GM18868 (cell line): Measurements from ENCODE around the gene LAG3.

Experiments
- ATAC-seq: cut with Tn5 transposase; IDR thresholded peaks from one replicate; pipeline ENCODE4 v1.9.1; 2021; ENCODE audit warnings: mild to moderate bottlenecking, moderate library complexity; ENCODE audit not compliant: unreplicated experiment

LAG3 gene

DNA sequence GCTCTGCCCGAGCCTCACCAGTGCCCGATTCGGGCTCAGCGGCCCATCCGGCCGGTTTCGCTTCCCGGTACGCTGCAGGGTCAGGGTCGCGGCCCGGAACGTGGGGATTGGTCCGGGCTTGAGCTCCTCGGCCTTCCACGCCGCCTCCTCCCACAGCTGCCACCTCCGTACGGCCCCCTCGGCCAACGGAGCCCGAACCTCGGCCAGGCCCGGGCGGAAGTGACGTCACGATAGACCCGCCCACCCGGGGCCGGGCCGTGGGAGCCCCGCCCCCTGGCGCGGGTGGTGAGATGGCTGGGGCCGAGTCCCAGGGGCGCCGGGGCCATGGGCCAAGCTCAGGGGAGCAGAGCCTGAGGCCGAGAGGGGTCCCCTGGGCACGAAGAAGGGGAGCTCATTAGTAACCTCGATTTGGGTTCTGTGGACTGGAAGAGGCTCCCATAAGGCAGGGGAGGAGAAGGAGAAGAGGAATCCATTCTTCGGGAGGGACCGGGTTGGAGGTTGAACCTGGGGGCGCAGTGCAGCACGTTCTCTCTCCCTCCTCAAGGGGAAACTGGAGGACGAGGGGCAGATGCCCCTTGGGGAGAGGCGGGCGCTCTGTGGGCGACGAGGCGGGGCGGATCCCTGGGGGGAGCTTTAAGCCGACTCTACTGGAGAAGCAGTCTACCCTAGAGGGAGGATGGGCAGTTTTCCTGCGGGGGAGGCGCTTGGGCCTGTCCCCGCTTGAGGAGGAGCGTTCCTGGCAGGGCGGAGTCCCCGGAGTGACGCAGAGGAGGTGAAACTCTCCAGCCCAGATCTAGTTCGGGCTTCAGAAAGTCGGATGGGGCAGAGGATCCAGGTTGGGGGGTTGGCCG lies 19.2 kb upstream of the LAG3 start, which contains the start of gene MLF2:
TSS of gene MLF2 (minus strand) at position 221 of the 851 bp plus-strand sequence. CDS start 807 bp downstream, outside the sequence.
- peak; percentile 88 for ATAC-seq

DNA sequence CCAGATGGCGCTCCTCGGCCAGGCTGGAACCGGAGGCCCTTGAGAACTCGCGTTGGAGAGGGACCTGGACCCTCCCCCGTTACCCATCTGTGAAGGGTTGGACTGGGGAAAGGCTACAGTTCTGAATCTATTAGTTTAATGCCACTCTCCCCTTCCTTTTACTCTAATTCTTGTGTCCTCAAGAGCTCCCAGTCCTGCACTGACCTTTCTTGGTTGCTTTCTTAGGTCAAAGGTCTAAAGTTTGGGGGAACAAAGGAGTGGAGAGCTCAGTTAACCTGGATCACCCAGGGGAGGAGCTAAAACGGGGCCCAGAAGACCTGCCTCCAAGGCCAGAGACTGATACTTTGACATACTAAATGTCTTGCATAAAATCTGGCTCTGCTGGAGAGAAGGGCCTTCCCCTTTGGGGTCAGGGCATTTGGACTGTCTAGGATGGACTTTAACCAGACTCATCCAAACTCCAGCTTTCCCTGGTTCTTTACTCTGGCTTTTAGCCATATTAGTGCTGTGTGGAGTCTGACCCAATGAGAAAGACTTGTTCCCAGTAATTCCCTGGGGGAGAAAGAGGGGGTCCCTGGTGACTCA lies 18.5 kb upstream of the LAG3 start:
- ATAC-seq: no peak

DNA sequence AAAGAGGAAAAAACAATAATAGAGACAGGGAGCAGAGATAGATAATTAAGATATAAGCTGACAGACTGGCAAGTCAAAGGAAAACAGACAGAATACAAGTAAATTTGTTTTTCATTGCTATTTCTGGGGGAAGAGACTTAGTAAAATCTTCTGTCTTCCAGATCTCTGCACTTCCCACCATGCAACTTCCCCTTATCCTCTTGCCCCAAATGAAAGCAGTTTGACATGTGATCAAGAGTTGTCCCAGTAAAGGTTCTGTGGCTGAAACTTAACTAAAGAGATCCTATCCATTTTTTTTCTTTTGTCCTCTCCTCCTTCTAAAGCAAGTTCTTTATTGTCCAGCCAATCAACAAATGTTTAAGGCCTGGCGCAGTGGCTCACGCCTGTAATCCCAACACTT lies 17.9 kb upstream of the LAG3 start:
- ATAC-seq: no peak

DNA sequence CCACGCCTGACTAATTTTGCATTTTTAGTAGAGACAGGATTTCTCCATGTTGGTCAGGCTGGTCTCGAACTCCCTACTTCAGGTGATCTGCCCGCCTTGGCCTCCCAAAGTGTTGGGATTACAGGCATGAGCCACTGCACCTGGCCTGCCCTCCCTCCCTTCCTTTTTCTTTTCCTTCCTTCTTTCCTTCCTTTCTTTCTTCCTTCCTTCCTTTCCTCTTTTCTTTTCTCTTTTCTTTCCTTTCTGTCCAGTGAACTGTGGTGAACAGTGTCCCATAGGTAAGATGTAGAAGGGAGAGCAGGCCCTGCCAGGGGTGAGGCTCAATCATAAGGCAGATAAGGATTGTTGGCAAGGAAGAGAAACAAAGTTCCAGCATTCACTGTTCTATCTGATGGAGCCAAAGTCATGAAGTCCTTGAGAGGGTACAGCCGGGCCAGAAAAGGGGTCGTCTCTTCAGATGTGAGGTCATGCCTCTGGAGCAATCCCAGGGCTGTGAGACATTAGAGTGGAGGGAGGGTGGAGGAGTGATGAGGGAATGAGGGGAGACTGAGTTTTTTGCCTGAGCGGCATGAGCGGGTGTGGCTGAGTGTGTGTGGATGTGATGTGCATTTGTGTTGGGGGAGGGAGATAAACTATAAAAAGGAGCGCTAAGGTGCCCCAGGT lies 15.2 kb upstream of the LAG3 start:
- no peak for ATAC-seq

DNA sequence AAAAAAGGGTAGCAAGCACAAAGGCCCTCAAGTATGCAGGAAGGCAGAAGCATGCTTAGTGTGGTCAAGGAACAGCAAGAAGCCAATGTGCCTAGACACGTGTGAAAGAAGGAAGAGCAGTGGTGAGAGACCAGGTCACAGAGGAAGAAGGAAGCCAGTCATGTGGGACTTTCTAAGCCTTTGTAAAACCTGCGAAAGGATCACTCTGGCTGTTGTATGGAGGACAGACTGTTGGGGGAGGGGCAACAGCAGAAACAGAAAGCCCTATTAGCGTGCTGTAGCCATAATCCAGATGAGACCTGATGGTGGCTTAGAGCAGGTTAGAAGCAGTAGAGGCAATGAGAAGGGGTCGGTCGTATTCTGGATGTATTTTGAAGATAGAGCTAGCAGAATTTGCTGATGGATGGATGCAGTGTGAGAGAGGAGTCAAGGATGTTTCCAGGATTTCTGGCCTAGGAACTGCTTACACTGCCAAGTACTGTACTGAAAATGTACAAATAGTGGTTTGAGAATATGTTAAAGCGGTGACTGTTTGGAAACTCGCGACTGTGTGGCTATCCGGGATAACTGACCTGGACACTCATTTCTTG lies 13.7 kb upstream of the LAG3 start:
- no peak for ATAC-seq

DNA sequence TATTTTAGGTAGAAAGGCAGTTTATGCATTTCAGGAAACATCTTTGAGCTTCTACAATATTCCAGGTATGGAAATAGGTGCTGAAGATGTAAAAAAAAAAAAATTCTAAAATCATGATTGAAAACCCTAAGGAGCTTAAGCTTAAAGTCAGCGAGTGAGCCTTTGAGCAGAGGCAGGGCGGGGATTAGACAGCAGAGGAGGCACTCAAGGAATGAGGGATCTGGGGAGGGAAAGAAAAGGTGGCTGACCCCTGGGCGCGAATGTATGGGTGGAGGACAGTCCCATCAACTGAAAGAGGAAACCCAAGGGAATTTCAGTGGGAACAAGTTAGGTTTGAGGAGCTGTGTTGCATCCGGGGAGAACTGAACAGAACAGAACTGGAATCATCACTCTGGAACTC lies 12.6 kb upstream of the LAG3 start:
- no peak for ATAC-seq

DNA sequence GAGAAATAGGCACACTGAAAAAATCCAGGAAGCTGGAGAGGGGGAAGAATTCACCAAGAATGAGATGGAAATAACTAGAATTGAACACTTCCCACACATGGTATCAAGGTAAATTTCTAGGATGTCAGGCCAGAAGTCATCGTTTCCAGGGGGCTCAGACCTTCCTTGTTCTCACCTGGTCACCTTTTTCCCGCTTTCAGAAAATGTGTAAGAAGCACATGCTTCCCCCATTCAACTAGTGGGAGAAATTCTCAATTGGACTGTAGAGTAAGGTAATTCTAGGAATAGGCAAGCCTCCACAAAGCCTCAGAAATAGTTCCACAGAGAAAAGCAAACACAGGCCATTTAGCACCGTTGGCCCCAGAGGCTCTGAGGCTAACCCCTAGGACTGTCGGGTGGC lies 8.9 kb upstream of the LAG3 start:
- no peak for ATAC-seq

DNA sequence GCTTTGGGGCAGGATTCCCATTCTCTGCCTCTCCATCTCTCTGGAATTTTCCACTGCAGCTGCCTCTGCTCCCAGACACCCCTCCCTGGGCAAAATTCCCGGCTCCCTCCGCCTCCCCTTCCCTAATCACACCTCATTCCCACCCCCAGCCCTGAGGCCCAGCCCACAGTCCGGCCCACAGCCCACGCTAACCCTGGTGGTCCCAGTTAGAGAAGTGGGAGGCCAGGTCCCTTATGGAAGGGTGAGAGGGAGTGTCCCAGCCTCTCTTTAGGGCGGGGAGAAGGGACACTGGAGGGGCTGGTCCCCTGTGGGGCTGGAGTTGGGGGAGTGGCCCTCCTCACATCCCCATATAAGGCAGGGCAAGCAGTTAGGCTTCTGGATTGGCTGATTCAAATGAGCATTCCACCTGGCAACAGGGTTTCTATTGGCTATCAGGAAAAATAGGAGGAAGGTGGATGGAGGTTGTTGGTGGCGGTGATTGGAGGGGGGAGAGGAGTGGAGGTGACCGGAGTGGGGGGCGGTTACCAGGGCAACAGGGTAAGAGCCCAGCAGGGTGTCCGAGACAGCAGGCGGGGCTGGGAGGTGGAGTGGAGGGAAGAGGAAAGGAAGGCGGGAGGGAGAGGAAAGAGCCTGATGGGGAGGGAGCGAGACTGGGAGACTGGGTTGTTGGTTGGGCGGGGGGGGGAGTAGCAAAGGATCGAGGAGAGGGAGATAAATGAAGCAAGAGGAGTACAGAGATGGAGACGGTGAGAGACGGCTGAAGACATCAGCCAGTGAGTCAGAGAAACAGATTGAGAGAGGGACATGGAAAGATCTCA lies 8.1 kb upstream of the LAG3 start:
- peak; percentile 83 for ATAC-seq

DNA sequence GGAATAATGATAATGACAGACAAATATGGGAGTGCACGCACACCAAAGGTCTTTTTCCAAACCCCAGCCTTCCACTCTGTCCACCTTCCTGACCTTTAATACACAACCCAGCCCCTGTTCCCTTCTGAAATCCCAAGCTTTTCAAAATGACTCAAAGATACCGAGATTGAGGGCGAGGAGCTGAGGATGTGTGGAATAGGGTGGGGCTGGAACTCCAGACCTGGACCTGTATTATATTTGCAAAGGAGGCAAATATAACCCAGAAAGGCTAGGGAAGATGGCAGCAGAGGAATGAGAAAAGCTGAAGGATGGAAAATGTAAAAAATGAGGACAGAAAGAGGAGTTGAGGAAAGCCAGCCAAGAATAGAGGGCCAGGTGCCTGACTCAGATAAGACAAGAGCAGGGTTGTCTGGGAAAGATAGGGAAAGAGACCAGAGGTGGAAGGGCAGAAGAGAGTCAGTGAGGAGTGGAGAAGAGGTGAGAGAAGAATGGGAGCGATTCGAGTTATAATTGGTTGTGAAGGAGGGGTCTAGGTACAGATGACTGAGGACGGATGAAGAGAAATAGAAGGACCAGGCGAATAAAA lies 7.2 kb upstream of the LAG3 start:
- ATAC-seq: no peak

DNA sequence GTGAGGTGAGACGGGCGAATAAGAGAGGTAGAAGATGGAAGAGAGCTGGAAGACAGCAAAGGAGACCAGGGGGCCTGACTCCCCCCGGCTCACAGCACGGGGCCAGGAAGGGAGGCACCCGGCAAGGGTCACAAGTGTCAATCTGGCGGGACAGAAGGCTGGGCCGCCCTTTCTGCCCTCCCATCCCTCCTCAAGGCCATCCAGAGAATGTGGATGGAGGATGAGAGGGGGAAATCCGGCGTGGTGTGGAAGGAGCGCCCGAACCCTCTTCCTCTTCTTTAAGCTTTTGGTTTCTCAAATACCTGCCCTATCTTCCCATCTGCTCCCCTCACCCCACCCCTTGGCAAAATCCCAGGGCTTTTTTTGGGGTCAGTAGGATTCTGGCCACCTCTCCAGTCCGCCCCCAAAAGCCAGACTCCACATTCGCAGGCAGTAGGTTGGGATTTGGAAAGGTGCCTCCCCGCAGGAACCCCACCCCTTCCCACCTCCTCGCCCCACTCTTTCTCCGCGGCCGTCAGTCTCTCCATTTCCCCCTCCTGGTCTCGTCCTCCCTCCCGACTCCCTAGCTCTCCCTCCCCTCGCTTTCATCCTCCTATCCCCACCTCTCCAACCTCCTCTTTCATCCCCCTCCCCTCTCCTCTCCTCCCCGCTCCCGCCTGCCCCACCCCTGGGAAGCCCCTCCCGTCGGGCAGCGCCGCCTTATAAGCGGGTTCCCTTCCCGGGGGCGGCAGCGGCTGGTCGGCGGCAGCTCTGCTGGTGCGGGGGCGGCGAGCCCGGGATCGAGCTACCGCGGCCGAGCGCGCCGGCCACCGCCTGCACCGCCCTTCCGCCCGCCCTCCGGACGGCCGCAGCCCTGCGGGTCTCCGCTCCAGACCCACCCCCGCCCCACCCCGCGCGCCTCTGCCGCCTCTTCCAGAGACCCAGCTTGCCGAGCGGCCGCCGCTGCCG lies 6.4 kb upstream of the LAG3 start, which contains the start of gene PTMS:
TSS of gene PTMS (plus strand) at position 730 of the 948 bp plus-strand sequence. CDS start 343 bp downstream, outside the sequence.
- peak; percentile 3 for ATAC-seq

DNA sequence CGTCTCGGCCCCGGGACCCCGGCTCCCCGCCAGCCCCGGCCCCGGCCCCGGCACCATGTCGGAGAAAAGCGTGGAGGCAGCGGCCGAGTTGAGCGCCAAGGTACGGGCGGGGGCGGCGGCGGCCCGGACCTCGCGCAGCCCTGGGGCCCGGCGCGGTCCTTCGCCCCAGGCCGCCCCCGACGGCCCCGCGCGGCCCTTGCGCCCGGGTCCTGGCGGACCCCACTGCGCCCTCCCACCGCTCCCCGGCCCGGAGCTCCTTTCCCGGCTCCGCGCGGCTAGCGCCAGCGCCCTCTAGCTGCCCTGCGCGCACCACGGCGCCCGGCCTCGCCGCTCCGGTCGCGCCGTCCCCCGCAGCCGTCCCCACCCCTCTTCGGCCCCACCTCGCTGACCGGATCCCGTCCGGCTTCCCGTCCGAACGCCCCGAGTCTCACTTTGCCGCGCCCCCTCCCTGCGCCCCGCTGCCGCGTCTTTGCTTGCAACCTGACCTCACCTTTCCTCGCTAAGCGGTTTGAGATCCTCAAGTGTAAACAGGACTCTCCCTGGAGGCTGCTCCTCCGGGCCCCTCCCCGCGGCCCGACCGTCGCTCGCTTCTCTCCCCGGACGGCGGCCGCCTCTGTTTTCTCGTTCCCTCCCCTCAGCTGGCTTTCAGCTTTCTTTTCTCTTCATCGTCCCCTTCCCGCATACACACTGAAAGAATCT lies 5.5 kb upstream of the LAG3 start:
- ATAC-seq: peak; percentile 56

DNA sequence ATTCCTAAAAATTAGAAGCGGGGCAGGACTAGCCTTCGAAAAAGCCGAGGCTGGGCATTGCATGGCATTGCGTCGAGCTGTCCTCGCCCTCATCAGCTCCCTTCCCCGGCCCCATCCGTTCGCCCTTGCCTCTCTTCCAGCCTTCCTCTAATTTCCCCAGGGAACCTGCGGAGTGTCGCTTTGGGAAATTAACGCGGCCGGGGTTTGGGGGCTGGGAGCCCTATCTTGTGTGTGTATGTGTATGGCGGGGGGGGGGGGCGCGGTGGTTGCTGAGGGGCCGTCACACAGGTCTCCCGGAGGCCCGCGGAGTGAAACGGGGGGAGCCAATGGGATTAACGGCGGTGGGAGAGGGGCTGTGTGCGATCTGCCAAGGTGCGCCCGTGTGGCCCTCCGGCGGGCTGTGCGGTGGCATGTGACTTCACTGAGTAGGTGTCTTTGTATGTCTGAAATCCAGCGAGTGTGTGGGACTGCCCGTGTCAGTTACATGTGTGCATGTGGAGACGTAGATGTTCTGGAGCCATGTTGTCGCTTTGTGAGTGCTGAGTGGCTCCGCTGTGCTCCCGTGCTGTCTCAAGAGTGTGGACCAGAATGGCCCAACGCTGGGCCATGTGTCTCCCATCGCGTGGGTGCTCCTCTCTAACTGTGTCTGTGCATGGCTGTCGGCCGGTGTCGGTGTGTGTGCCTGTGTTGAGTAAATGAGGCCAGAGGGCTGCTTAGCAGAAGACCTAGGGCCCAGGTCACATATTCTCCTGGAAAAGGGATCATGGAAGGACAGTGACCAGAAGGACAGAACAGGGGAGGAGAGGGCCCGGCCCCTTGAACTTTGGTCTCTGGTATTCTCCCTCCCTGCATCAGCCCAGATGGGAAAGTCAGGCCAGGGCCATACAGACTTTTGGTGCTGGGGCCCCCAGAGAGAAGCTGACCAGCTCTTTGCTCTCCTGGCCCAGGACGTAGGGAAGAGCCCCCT lies 4.7 kb upstream of the LAG3 start:
- no peak for ATAC-seq

DNA sequence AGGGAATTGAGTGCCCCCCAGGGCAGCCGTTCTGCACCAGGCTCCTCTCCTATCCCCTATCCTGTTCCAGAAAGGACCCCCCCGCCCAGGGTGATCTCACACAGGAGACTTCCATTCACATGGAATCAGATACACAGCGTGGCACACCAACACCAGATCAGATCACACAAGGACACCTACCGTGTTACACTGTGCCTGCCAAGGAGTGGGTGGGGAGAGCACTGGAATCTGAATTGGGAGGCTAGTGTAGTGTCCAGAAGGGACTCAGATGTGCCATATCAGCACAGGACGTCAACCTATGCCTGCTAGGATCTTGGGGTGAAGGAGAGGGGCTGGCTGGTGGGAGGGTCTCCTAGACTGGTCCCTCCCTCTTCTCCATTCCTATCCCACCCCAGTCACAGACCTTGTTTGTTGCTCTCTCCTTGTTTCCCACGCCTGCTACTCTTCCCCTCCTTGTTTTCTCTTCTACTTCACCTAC lies 3.8 kb upstream of the LAG3 start:
- ATAC-seq: no peak

DNA sequence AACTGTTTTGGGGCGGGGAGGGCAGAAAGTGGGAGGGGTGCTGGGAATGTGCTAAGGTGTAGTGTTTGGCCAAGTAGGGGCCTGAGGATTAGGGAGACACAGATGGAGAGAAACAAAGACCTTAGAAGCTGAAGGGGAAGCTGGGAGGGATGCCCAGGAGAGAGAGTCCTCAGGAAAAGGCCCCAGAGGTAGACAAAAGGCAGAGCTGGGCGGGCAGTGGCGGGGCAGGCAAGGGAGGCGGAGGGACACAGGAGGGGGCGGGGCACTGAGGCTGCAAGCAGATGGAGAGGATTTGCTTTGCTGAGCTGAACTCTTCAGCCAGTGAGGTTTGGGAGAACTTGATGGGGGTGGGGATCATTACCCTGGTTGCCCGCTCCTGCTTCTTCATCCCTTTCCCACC lies 3.3 kb upstream of the LAG3 start:
- ATAC-seq: no peak

DNA sequence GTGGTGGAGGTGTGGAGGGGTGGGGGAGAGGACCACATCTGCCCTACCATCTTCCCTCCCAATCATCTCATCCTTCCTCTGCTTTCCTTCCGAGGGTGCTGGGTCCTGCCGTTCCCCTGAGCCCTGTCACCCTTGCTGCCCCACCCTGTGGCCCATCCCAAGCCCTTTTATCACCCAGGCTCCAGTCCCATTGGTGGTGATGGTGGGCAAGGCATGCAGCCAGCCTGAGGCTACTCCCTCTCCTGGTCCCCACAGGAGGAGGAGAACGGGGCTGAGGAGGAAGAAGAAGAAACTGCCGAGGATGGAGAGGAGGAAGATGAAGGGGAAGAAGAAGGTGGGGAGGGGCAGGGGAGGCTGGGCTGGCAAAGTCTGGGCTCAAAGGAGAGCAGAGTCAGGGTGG lies 2.7 kb upstream of the LAG3 start:
- ATAC-seq: no peak

DNA sequence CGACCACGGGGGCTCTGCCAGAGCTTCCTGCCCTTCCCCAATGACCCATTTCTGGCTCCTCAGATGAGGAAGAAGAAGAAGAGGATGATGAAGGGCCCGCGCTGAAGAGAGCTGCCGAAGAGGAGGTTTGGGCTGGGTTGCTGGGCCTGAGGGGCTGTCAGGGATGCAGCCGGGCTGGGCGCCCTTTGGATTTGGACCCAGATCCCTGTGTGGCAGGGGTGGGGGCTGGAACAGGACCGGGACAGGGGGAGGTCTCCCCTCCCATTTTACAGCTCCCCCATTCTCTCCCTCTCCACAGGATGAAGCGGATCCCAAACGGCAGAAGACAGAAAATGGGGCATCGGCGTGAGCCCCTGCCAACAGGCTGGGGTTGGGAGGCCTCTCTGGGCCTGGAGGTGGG lies 2.2 kb upstream of the LAG3 start:
- no peak for ATAC-seq

DNA sequence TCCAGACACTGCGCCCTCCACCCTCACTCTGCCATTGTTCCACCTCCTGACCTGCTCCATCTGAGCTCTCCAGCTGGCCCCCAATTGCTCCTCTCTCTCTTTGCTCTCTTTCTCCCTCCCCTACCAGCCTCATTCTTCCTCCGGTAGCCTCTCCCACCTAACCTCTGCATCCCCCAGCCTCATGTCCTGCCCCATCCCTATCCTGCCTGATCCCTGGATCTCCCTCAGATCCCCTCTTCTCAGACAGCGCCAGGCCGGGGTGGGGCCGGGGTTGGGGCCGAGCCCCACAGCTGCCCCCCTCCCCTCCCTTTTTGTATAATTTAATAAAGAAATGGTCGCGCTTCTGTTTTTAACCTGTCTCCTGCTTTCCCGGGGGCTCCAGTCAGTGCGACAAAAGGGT lies 1.7 kb upstream of the LAG3 start:
- ATAC-seq: no peak
